Natural killer cell treated with Interleukin-12 subunit alpha and Interleukin-12 subunit beta and Interleukin-15 and Interleukin-18, amount 100 ng/mL, for 72 hours (primary cell): ENCODE measurements around the gene IAPP. TPM values are rescaled to one million over a fixed set of nuclear protein-coding genes. Genes with fewer than 3 reads are reported as not detected.
"Not testable (repeated sequence)": the region's sequence is repeated elsewhere in the genome, so short reads cannot be mapped to it uniquely, and the experiment has no call there.

Source experiments
- ATAC-seq, 2 donors: fragments of 150-1000 bp; cut with Tn5 transposase in 1 of 2; sonication (Bioruptor Pico), chemical (Tn5 transposase) in 1 of 2; 2 replicates each; pipeline ENCODE4 v1.10.0; 2021
- DNase-seq: peaks from one replicate; pipeline ENCODE4 v3.0.0; 2022; ENCODE audit warnings: low spot score
- H3K27ac Mint-ChIP-seq, 2 donors: 1 replicate in 1 of 2; 2 replicates in 1 of 2; pipeline ENCODE4 v1.8.0; 2022; ENCODE audit warnings: mixed read lengths in 2 of 2, mild to moderate bottlenecking in 1 of 2, moderate library complexity in 1 of 2
- H3K27me3 Mint-ChIP-seq, 2 donors: 1 replicate in 1 of 2; 2 replicates in 1 of 2; pipeline ENCODE4 v1.8.0; 2022; ENCODE audit warnings: mixed read lengths in 2 of 2
- H3K36me3 Mint-ChIP-seq: one replicate; pipeline ENCODE4 v1.8.0; 2022; ENCODE audit warnings: mixed read lengths
- H3K4me1 Mint-ChIP-seq, 2 donors: 1 replicate in 1 of 2; 2 replicates in 1 of 2; pipeline ENCODE4 v1.8.0; 2022; ENCODE audit warnings: low read depth in 2 of 2, mixed read lengths in 2 of 2, mild to moderate bottlenecking in 1 of 2
- H3K4me3 Mint-ChIP-seq: one replicate; pipeline ENCODE4 v1.8.0; 2022; ENCODE audit warnings: mixed read lengths
- H3K9me3 Mint-ChIP-seq: 2 replicates; pipeline ENCODE4 v1.8.0; 2022; ENCODE audit warnings: mixed read lengths
- total RNA-seq, 2 donors: library from RNA; stranded (reverse); gene quantifications; one replicate each; pipeline ENCODE4 v1.2.3, GENCODE V29; 2022

IAPP gene
- total RNA-seq, 2 donors from 2014 or later: not detected

GRCh38 chr12:21413369-21414277 lies 40.9 kb downstream of the IAPP start:
- DNase-seq: no peak
- ATAC-seq: no peak
- Mint-ChIP-seq H3K4me3 (no peak overlapping the region), H3K36me3 (no peaks in the 10 kb centered on the region), H3K9me3 (no peaks in the 10 kb centered on the region), H3K4me1 (no peaks in the 10 kb centered on the region), H3K27ac (no peak overlapping the region), H3K27me3 (peaks cover 30 to 42% of the 10 kb centered on the region in 2 donors)

GRCh38 chr12:21416511-21417121 lies 43.9 kb downstream of the IAPP start:
- no peak for DNase-seq
- H3K27ac Mint-ChIP-seq: no peak overlapping the region
- no peaks in the 10 kb centered on the region for H3K9me3 Mint-ChIP-seq
- H3K36me3 Mint-ChIP-seq: peaks cover under 1% of the 10 kb centered on the region
- no peaks in the 10 kb centered on the region for H3K4me1 Mint-ChIP-seq
- no peak for ATAC-seq
- no peak overlapping the region for H3K4me3 Mint-ChIP-seq
- H3K27me3 Mint-ChIP-seq: peaks cover 26 to 36% of the 10 kb centered on the region in 2 donors

GRCh38 chr12:21418398-21418797 lies 45.7 kb downstream of the IAPP start:
- H3K27me3 Mint-ChIP-seq: peaks cover 27 to 43% of the 10 kb centered on the region in 2 donors
- H3K4me3 Mint-ChIP-seq, H3K9me3 Mint-ChIP-seq, H3K4me1 Mint-ChIP-seq, H3K36me3 Mint-ChIP-seq, H3K27ac Mint-ChIP-seq, ATAC-seq, DNase-seq: not testable (repeated sequence)

- ATAC-seq, DNase-seq, H3K4me3 Mint-ChIP-seq, H3K27ac Mint-ChIP-seq, H3K36me3 Mint-ChIP-seq, H3K4me1 Mint-ChIP-seq, H3K9me3 Mint-ChIP-seq: not testable (repeated sequence)
- peaks cover 25 to 43% of the 10 kb centered on the region in 2 donors for H3K27me3 Mint-ChIP-seq
Observed at GRCh38 chr12:21419009-21419699, 46.5 kb downstream of the IAPP start.

- Mint-ChIP-seq H3K27ac (no peak overlapping the region), H3K27me3 (peaks cover 13 to 19% of the 10 kb centered on the region in 2 donors), H3K9me3 (no peaks in the 10 kb centered on the region), H3K36me3 (no peaks in the 10 kb centered on the region), H3K4me3 (no peak overlapping the region), H3K4me1 (no peaks in the 10 kb centered on the region)
- DNase-seq: no peak
- no peak for ATAC-seq
Observed at GRCh38 chr12:21428241-21428640, 55.5 kb downstream of the IAPP start.

Other genes starting within 250 kb of the IAPP start
- gene SLCO1B1, start 241.7 kb upstream of the IAPP start, total RNA-seq: not detected
- gene SLCO1A2, start 38.0 kb upstream of the IAPP start, total RNA-seq: not detected
- 10 to 100 TPM; 32.2 to 43.2 TPM for gene PYROXD1, start 64.8 kb downstream of the IAPP start, total RNA-seq
- gene RECQL, start 128.7 kb downstream of the IAPP start, total RNA-seq: 10 to 100 TPM; 67.3 to 83.3 TPM
- gene GOLT1B, start 128.9 kb downstream of the IAPP start, total RNA-seq: 10 to 100 TPM; 50.6 to 55.9 TPM
- under 1 TPM in 1 of 2 donors, not detected in 1; 0.61 TPM for gene SPX, start 153.4 kb downstream of the IAPP start, total RNA-seq
- gene GYS2, start 231.9 kb downstream of the IAPP start, total RNA-seq: not detected